Peyer's patch (tissue), 4 donors: Measurements from ENCODE around the gene APOL1.
"Not testable (repeated sequence)": the region's sequence is repeated elsewhere in the genome, so short reads cannot be mapped to it uniquely, and the experiment has no call there.

ENCODE experiments used
- CTCF ChIP-seq, 6 experiments: fragments of 450-650 bp in 4 of 6; fragments of 200-600 bp in 2 of 6; sonication (generic) in 1 of 6; IDR thresholded peaks; one replicate each; pipeline ENCODE4 v1.5.1; 2017 to 2019; ENCODE audit warnings: antibody characterized with exemption in 6 of 6, mild to moderate bottlenecking in 3 of 6, moderate library complexity in 1 of 6
- POLR2A ChIP-seq, 2 donors: fragments of 450-650 bp; IDR thresholded peaks; one replicate each; pipeline ENCODE4 v1.5.1; 2017; ENCODE audit warnings: antibody characterized with exemption in 2 of 2, mild to moderate bottlenecking in 2 of 2, moderate library complexity in 2 of 2

GRCh38 chr22:36263216-36263673, 10.3 kb downstream of the APOL1 start:
- not testable (repeated sequence) for TF ChIP-seq POLR2A, CTCF (IDR thresholded peaks at IDR 0.05)
